ENCODE measurements around the gene PSMD5.

DNA sequence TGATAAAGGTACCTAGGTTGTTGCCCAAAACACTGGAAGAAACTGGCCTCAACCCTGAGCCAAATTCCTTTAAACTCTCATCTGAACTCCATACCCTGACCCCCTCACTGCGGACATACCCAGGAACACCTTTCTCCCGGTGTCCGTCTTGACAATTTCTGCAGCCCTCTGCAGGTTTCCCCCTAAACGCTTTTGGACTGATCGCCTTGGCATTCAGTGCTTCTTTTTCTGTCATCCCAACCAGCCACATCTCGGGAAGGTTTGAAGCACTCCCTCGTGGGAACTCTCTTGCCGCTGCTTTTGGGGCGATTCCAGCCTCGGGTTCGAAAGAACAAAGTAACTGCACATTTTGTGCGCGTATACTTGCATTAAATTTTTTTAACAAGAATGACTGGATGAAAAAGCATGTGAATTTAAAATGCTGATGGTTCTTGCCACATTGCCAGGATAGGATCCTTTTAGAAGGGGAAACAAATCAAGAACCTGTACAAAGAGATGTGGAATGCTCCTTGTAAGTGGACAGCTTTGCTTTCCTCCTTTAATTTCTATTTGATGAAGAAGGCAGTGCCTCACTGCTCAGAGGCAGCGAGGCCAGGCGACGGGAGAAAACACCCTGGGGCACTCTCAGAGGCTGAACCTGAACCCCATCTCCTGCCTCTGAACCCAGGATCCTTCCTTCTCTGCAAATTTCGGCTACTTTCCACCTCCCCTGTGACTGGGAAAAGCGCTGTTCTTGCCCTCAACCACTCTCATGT, 615 bp downstream of the PSMD5 start:
- TF ChIP-seq POLR2A (IDR thresholded peaks at IDR 0.05) (no peak), CTCF (IDR thresholded peaks at IDR 0.05) (no peak), EP300 (IDR thresholded peaks at IDR 0.05) (no peak), POLR2AphosphoS5 (IDR thresholded peaks at IDR 0.05) (no peak)
